ENCODE results near the gene MMRN2. TPM values are rescaled to one million over a fixed set of nuclear protein-coding genes. Genes with fewer than 3 reads are reported as not detected.
A peak's percentile ranks its signal among the peaks of the same experiment; 100 is the strongest.

Gene MMRN2
- total RNA-seq, 2 donors from 2014 or later, result 24.6 to 26.1 TPM

DNA sequence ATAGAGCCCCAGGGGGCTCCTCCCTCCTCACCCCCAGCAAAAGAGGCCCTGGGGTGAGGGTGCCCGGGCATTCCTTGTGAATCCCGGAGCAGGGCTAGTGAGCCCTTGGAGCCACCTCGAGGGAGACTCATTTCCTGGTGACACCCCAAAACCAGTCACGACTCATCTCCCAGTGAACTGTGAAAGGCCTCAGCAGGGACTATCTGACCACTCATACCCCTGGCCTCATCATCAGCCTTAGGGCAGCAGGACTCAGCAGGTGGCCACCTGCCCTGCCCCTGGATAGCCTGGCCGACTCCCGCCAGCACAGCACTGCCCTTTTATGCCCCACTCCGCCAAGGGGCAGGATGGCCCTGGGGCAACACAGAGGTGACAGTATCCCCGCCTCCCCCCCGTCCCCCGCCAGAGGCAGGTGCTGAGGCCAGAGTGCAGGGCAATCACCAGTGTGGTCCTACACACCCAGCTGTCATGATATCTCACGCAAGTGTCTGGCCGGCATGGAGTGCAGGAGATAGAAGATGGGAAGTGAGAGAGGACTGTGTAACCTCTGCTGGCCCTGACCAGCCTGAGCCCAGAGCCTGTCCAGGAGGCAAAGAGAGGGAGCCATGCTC lies 4.2 kb upstream of the MMRN2 start:
- H3K27me3 ChIP-seq (replicated peaks; ENCODE audit: insufficient read depth), result no peaks in the 10 kb centered on the region
- no peaks in the 10 kb centered on the region for H3K4me1 ChIP-seq (replicated peaks)
- no peak for DNase-seq (ENCODE audit: low spot score)
- no peak for TF ChIP-seq POLR2AphosphoS5 (IDR thresholded peaks at IDR 0.05)
- no peak for TF ChIP-seq POLR2A (IDR thresholded peaks at IDR 0.05)
- TF ChIP-seq, protein P1, sequence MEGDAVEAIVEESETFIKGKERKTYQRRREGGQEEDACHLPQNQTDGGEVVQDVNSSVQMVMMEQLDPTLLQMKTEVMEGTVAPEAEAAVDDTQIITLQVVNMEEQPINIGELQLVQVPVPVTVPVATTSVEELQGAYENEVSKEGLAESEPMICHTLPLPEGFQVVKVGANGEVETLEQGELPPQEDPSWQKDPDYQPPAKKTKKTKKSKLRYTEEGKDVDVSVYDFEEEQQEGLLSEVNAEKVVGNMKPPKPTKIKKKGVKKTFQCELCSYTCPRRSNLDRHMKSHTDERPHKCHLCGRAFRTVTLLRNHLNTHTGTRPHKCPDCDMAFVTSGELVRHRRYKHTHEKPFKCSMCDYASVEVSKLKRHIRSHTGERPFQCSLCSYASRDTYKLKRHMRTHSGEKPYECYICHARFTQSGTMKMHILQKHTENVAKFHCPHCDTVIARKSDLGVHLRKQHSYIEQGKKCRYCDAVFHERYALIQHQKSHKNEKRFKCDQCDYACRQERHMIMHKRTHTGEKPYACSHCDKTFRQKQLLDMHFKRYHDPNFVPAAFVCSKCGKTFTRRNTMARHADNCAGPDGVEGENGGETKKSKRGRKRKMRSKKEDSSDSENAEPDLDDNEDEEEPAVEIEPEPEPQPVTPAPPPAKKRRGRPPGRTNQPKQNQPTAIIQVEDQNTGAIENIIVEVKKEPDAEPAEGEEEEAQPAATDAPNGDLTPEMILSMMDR (IDR thresholded peaks at IDR 0.05), result no peak
- H3K9me3 ChIP-seq, result no peaks in the 10 kb centered on the region
- no peaks in the 10 kb centered on the region for H3K36me3 ChIP-seq
- intact Hi-C loops (cut with DNase I), result no loop called here
- WGBS, result 92% methylated on average over 12 of the region's 12 CpGs
- H3K27ac ChIP-seq, result no peak overlapping the region
- H3K4me3 ChIP-seq, result no peak overlapping the region

GRCh38 chr10:86960863-86961434 lies 3.5 kb upstream of the MMRN2 start:
- no peak overlapping the region for H3K4me3 ChIP-seq
- no peaks in the 10 kb centered on the region for H3K36me3 ChIP-seq
- DNase-seq (ENCODE audit: low spot score), result no peak
- no peaks in the 10 kb centered on the region for H3K9me3 ChIP-seq
- no peak overlapping the region for H3K27ac ChIP-seq
- intact Hi-C loops (cut with DNase I), result no loop called here
- no peaks in the 10 kb centered on the region for H3K4me1 ChIP-seq (replicated peaks)
- H3K27me3 ChIP-seq (replicated peaks; ENCODE audit: insufficient read depth), result no peaks in the 10 kb centered on the region
- WGBS, result 85% methylated on average over 9 of the region's 9 CpGs
- TF ChIP-seq, protein P1 (IDR thresholded peaks at IDR 0.05), result no peak
- no peak for TF ChIP-seq POLR2AphosphoS5 (IDR thresholded peaks at IDR 0.05)
- no peak for TF ChIP-seq POLR2A (IDR thresholded peaks at IDR 0.05)

DNA sequence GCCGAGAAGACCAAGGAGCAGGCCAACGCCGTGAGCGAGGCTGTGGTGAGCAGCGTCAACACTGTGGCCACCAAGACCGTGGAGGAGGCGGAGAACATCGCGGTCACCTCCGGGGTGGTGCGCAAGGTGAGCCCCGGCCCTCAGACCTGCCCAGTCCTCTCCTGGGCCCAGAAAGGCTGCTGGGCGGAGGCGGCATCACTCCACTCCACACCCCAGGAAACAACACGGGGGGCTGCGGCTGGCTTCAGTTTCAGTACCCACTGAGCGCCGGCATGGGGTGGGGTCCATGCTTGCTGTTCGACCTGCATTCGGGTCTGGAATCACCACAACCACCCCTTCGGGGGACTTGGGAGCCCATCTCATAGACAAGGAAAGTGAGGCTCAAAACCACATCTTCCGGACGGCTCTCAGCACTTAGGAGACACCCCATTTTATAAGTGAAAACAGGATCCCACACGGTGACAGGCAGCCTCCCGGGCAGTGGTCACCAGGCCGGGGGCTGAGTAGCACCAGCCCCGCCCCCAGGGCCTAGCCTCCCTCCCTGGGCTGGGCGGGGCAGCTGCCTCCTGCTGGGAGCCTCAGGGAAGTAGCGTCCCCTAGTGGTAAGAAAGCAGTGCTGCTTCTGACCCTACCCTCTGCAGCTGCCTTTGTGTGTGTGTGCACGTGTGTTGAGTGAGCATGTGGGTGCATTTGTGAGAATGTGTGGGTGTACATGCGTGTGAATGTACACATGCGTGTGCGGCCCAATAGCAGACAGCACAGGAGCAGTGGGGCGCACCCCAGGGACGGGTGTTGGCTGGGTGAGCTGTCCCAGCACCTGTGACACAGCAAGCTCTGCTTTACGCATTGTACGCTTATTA lies 2.8 kb upstream of the MMRN2 start:
- no peaks in the 10 kb centered on the region for H3K36me3 ChIP-seq
- no peaks in the 10 kb centered on the region for H3K9me3 ChIP-seq
- H3K27me3 ChIP-seq (replicated peaks; ENCODE audit: insufficient read depth), result no peaks in the 10 kb centered on the region
- TF ChIP-seq, protein P1 (IDR thresholded peaks at IDR 0.05), result peak in 3 of 4 experiments; percentile 66 to 85 (median 66)
- TF ChIP-seq POLR2A (IDR thresholded peaks at IDR 0.05), result no peak
- H3K4me3 ChIP-seq, result no peak overlapping the region
- DNase-seq (ENCODE audit: low spot score), result no peak
- no peaks in the 10 kb centered on the region for H3K4me1 ChIP-seq (replicated peaks)
- 88% methylated on average over 26 of the region's 37 CpGs for WGBS
- H3K27ac ChIP-seq, result no peak overlapping the region
- intact Hi-C loops (cut with DNase I), result no loop called here

DNA sequence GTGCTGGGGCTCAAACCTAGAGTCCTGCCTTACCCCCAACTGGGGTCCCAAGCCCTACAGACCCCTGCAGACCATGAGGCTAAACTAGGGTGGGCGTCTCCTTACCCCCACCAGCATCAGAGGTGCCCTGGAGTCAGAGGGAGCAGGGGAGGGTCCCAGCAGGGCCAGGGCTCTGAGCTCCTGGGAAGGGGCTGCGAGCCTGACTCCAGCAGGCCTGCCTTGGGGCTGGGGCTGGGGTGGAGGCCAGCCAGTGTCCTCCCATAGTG lies 2.3 kb upstream of the MMRN2 start:
- Histone ChIP-seq H3K4me3 (no peak overlapping the region), H3K27me3 (replicated peaks; ENCODE audit: insufficient read depth) (no peaks in the 10 kb centered on the region), H3K9me3 (no peaks in the 10 kb centered on the region), H3K4me1 (replicated peaks) (no peaks in the 10 kb centered on the region), H3K27ac (peak overlapping the region; percentile 18 to 61), H3K36me3 (no peaks in the 10 kb centered on the region)
- 100% methylated on average over 1 of the region's 2 CpGs for WGBS
- TF ChIP-seq POLR2A (IDR thresholded peaks at IDR 0.05) (no peak), POLR2AphosphoS5 (IDR thresholded peaks at IDR 0.05) (no peak)
- TF ChIP-seq, protein P1 (IDR thresholded peaks at IDR 0.05), result no peak
- intact Hi-C loops (cut with DNase I), result no loop called here
- DNase-seq (ENCODE audit: low spot score), result no peak
